ENCODE results near the gene MAP2K6.

Gene MAP2K6

GRCh38 chr17:69539781-69540319 lies 125.4 kb downstream of the MAP2K6 start:
- no peak for DNase-seq

GRCh38 chr17:69540356-69540755 lies 125.9 kb downstream of the MAP2K6 start:
- no peak for DNase-seq

- DNase-seq, result no peak
These were observed 132.7 kb downstream of the MAP2K6 start for GRCh38 chr17:69547230-69547629.

GRCh38 chr17:69547947-69548346 lies 133.4 kb downstream of the MAP2K6 start:
- DNase-seq, result no peak

GRCh38 chr17:69551212-69552010 lies 136.9 kb downstream of the MAP2K6 start:
- no peak for DNase-seq

- no peak for DNase-seq
These were observed 138.6 kb downstream of the MAP2K6 start for GRCh38 chr17:69552986-69553667.

- no peak for DNase-seq
These were observed 140.6 kb downstream of the MAP2K6 start for GRCh38 chr17:69555056-69555455.

- no peak for DNase-seq
These were observed 142.8 kb downstream of the MAP2K6 start for GRCh38 chr17:69557339-69557738.

- DNase-seq, result no peak
These were observed 144.3 kb downstream of the MAP2K6 start for GRCh38 chr17:69558796-69559195.

GRCh38 chr17:69560987-69561441 lies 146.5 kb downstream of the MAP2K6 start:
- no peak for DNase-seq

GRCh38 chr17:69561462-69561861 lies 147.0 kb downstream of the MAP2K6 start:
- no peak for DNase-seq

GRCh38 chr17:69565447-69565846 lies 150.9 kb downstream of the MAP2K6 start:
- DNase-seq, result no peak

- no peak for DNase-seq
These were observed 152.6 kb downstream of the MAP2K6 start for GRCh38 chr17:69567130-69567529.

GRCh38 chr17:69572747-69573146 lies 158.2 kb downstream of the MAP2K6 start:
- no peak for DNase-seq

GRCh38 chr17:69573396-69573795 lies 158.9 kb downstream of the MAP2K6 start:
- no peak for DNase-seq

GRCh38 chr17:69574257-69575197 lies 160.0 kb downstream of the MAP2K6 start:
- no peak for DNase-seq

- DNase-seq, result no peak
These were observed 160.9 kb downstream of the MAP2K6 start for GRCh38 chr17:69575346-69575761.

- DNase-seq, result no peak
These were observed 162.6 kb downstream of the MAP2K6 start for GRCh38 chr17:69577098-69577497.

GRCh38 chr17:69578385-69578936 lies 164.0 kb downstream of the MAP2K6 start:
- no peak for DNase-seq

- no peak for DNase-seq
These were observed 165.6 kb downstream of the MAP2K6 start for GRCh38 chr17:69579961-69580677.

GRCh38 chr17:69581061-69581961 lies 166.8 kb downstream of the MAP2K6 start:
- DNase-seq, result no peak

Data from activated CD4-positive, alpha-beta T cell treated with anti-CD3 and anti-CD28 coated beads, Interleukin-2, amount 50 U/mL, for 4 hours (primary cell).